H1 (cell line): ENCODE measurements around the gene RREB1. TPM values are rescaled to one million over a fixed set of nuclear protein-coding genes. Genes with fewer than 3 reads are reported as not detected.

ENCODE experiments used
- EGR1 ChIP-seq: IDR thresholded peaks from 2 replicates; pipeline ENCODE4 v1.6.1; 2011; ENCODE audit warnings: low read depth, low read length, borderline replicate concordance
- HDAC6 ChIP-seq: IDR thresholded peaks from one replicate; pipeline ENCODE4 v1.7.1; 2012; ENCODE audit warnings: low read depth, mild to moderate bottlenecking, inconsistent platforms, low read length, moderate library complexity
- POLR2A ChIP-seq, 2 experiments: IDR thresholded peaks; 1 replicate in 1 of 2; 2 replicates in 1 of 2; pipeline ENCODE4 v1.6.1; 2011; ENCODE audit warnings: low read depth in 2 of 2, low read length in 2 of 2, mild to moderate bottlenecking in 2 of 2; ENCODE audit errors: control extremely low read depth in 1 of 2
- polyA plus RNA-seq, 7 experiments: library from polyadenylated mRNA; depleted of rRNA in 3 of 7; stranded (reverse) in 5 of 7; unstranded in 2 of 7; fragments of >200 nt in 5 of 7; fragments of 200-250 nt in 2 of 7; gene quantifications; 1 replicate in 5 of 7; 2 replicates in 1 of 7; 4 replicates in 1 of 7; pipeline versions ENCODE4 v1.2.1 to v1.2.3, GENCODE V29; 2011 to 2013; ENCODE audit warnings: missing spikeins in 2 of 7, mixed read lengths in 2 of 7
- total RNA-seq: library from RNA; stranded (reverse); fragmentation: NEBNext Ultra II Directional; extraction: Animal tissue kit (Norgen Biotek cat#: 25700); gene quantifications from 2 replicates; pipeline ENCODE4 v1.2.1, GENCODE V29; 2021
- TF ChIP-seq, protein P1 (sequence below): fragments of 300-600 bp; sonication (generic); IDR thresholded peaks from 2 replicates; pipeline ENCODE4 v1.7.1; 2012; ENCODE audit warnings: low read length, moderate library complexity, mild to moderate bottlenecking, inconsistent platforms; ENCODE audit not compliant: insufficient replicate concordance

RREB1 gene
- total and polyA plus RNA-seq, 2 of the 8 experiments (the other 6 are each of a cell fraction or from before 2014, with no cell fraction given), result 3.9 to 34.7 TPM

DNA sequence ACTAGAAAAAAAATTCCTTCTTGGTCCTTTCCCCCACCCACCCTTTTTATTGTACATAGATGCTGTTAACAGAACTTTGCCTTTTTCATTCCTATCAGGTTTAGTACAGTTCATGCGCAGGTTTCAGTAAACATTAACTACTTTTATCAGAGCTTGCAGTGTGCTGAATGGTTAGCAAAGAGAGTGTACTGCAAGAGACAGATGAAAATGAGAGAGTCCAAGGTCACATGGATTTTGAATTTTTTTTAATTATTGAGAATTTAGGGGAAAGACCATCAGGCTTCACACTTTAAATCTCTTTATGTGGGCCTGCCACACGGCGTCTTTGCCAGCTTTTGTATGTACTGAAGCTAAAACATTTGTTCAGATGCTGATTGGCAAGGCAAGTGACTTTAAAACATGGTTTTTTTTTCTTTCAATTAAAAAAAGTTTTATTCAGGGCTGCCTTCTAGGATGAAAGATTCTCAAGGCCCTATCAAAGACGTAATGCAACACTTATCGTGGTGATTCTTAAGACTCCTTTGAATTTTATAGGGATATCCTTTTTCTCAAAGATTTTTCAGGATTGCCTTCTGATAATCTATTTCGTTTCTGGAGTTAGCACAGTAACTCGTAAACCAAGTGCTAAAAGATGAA, 32.2 kb downstream of the RREB1 start (continued):
- no peak for TF ChIP-seq POLR2A (IDR thresholded peaks at IDR 0.05; ENCODE audit: control extremely low read depth in 1 of 2, low read depth in 2 of 2, low read length in 2 of 2)
- TF ChIP-seq, protein P1, sequence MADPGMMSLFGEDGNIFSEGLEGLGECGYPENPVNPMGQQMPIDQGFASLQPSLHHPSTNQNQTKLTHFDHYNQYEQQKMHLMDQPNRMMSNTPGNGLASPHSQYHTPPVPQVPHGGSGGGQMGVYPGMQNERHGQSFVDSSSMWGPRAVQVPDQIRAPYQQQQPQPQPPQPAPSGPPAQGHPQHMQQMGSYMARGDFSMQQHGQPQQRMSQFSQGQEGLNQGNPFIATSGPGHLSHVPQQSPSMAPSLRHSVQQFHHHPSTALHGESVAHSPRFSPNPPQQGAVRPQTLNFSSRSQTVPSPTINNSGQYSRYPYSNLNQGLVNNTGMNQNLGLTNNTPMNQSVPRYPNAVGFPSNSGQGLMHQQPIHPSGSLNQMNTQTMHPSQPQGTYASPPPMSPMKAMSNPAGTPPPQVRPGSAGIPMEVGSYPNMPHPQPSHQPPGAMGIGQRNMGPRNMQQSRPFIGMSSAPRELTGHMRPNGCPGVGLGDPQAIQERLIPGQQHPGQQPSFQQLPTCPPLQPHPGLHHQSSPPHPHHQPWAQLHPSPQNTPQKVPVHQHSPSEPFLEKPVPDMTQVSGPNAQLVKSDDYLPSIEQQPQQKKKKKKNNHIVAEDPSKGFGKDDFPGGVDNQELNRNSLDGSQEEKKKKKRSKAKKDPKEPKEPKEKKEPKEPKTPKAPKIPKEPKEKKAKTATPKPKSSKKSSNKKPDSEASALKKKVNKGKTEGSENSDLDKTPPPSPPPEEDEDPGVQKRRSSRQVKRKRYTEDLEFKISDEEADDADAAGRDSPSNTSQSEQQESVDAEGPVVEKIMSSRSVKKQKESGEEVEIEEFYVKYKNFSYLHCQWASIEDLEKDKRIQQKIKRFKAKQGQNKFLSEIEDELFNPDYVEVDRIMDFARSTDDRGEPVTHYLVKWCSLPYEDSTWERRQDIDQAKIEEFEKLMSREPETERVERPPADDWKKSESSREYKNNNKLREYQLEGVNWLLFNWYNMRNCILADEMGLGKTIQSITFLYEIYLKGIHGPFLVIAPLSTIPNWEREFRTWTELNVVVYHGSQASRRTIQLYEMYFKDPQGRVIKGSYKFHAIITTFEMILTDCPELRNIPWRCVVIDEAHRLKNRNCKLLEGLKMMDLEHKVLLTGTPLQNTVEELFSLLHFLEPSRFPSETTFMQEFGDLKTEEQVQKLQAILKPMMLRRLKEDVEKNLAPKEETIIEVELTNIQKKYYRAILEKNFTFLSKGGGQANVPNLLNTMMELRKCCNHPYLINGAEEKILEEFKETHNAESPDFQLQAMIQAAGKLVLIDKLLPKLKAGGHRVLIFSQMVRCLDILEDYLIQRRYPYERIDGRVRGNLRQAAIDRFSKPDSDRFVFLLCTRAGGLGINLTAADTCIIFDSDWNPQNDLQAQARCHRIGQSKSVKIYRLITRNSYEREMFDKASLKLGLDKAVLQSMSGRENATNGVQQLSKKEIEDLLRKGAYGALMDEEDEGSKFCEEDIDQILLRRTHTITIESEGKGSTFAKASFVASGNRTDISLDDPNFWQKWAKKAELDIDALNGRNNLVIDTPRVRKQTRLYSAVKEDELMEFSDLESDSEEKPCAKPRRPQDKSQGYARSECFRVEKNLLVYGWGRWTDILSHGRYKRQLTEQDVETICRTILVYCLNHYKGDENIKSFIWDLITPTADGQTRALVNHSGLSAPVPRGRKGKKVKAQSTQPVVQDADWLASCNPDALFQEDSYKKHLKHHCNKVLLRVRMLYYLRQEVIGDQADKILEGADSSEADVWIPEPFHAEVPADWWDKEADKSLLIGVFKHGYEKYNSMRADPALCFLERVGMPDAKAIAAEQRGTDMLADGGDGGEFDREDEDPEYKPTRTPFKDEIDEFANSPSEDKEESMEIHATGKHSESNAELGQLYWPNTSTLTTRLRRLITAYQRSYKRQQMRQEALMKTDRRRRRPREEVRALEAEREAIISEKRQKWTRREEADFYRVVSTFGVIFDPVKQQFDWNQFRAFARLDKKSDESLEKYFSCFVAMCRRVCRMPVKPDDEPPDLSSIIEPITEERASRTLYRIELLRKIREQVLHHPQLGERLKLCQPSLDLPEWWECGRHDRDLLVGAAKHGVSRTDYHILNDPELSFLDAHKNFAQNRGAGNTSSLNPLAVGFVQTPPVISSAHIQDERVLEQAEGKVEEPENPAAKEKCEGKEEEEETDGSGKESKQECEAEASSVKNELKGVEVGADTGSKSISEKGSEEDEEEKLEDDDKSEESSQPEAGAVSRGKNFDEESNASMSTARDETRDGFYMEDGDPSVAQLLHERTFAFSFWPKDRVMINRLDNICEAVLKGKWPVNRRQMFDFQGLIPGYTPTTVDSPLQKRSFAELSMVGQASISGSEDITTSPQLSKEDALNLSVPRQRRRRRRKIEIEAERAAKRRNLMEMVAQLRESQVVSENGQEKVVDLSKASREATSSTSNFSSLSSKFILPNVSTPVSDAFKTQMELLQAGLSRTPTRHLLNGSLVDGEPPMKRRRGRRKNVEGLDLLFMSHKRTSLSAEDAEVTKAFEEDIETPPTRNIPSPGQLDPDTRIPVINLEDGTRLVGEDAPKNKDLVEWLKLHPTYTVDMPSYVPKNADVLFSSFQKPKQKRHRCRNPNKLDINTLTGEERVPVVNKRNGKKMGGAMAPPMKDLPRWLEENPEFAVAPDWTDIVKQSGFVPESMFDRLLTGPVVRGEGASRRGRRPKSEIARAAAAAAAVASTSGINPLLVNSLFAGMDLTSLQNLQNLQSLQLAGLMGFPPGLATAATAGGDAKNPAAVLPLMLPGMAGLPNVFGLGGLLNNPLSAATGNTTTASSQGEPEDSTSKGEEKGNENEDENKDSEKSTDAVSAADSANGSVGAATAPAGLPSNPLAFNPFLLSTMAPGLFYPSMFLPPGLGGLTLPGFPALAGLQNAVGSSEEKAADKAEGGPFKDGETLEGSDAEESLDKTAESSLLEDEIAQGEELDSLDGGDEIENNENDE, result no peak
- TF ChIP-seq HDAC6, result no peak
- TF ChIP-seq EGR1, result no peak
